ENCODE results near the gene HIVEP3.
A peak's percentile ranks its signal among the peaks of the same experiment; 100 is the strongest.

Gene HIVEP3

GRCh38 chr1:41583658-41584547 is 334.8 kb downstream of the HIVEP3 start:
- no peak for DNase-seq (ENCODE audit: low read depth in 3 of 3)

GRCh38 chr1:41582851-41583657 is 335.7 kb downstream of the HIVEP3 start:
- DNase-seq (ENCODE audit: low read depth in 3 of 3): no peak

DNA sequence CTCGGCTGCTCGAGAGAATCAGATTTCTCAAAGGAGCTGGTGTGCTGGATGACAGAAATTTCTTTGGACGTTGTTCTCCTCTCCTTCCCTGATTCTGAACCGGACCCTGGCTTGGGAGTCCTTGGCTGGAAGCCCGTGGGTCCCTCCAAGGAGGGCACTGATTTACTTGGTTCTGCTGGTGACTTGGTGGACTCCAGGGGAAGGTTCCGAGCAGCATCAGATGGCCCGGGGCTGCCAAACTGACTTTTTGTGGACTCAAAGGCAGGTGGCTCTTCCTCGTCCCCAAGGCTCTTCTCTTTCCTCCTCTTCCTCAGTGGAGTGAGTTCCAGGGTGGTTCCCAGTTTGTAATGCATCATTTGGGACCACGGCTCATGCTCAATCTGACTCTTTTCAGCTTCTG is 336.4 kb downstream of the HIVEP3 start:
- DNase-seq (ENCODE audit: low read depth in 3 of 3): no peak

- DNase-seq (ENCODE audit: low read depth in 3 of 3): no peak
Measured at GRCh38 chr1:41582004-41582325, 336.8 kb downstream of the HIVEP3 start.

DNA sequence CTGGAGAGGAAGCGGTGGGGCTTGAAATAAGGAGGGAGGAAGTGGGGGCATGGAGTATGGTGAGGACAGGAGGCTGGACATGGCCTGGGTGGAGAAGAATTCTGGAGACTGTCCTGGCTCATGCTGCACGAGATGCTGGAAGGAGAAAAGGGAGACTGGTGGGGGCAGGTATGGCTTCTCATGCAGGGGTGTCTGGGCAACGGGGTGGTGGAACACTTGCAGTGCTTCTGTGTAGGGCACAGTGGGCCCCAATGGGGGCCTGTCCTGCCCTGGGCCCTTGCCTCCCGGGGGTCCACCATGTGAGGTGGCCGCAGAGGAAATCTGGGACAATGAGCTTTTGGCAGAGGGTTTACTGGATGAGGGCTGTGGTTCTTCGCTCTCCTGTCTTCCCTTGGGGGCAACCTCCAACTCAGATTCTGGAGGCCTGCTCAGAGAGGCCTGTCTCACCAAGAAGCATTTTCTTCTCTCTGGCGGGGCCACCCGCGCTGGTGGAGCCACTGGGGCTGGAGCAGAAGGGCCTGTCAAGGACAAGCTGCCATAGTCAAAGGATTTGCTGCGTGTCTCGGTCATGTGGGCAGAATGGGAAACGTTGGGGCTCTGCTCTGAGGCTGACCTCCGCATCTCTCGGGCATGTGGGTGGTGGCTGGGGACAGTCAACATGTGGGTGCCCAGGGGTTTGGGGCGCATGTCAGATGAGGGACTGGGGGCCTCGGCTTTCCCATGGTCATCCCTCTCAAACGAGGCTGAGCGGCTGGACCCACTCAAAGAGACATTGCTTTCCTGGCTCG is 337.3 kb downstream of the HIVEP3 start:
- DNase-seq (ENCODE audit: low read depth in 3 of 3): no peak

DNA sequence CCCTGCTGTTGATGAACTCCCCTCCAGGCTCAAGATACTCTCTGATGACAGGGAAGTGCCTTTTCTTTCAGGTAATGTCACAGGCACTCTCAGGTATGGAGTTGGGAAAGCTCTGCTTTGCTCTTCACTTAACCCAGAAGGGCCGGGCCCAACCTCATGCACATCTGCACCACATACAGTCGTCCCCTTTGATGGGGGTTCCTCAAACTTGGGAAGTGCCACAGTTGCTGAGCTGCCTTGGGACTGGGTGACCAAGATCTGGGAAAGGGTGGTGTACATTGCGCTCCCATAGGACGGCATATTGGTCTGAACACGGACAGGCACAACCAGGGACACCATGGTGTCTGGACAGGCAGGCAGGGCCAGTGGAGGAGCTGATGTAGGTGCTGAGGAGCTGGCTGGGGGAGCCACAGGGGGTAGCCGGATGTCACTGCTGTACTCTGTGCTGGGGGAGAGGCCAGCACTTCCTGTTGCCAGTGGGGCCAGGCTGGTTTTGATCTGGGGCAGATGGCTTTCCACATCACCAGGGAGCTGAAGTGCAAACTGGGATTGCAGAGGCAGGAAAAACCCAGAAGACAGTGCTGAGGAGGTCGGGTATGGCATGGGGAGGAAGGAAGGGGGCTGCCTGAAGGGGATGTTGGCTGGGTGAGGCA is 338.1 kb downstream of the HIVEP3 start:
- no peak for DNase-seq (ENCODE audit: low read depth in 3 of 3)

DNA sequence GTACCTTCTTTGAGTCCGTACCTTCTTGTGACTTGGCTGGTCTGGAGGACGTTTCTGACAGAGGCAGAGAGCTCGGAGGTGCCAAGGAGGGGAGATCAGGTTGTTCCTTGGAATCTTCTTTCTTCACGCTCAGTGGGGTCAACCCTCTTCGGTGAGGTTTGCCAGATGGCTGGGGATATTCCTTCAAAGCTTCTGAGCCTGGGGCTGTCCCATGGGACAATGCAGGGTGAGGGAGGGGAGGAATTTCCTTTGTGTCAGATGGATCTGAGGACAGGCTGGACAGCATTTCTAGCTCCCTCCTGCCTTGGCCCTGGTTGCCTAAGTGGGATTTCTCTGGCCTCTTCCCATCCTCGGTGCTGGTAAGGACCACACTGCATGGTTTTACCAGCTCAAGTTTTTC is 338.7 kb downstream of the HIVEP3 start:
- no peak for DNase-seq (ENCODE audit: low read depth in 3 of 3)

- no peak for DNase-seq (ENCODE audit: low read depth in 3 of 3)
Measured at GRCh38 chr1:41578712-41579335, 339.9 kb downstream of the HIVEP3 start.

GRCh38 chr1:41576620-41577019 is 342.1 kb downstream of the HIVEP3 start:
- no peak for DNase-seq (ENCODE audit: low read depth in 3 of 3)

DNA sequence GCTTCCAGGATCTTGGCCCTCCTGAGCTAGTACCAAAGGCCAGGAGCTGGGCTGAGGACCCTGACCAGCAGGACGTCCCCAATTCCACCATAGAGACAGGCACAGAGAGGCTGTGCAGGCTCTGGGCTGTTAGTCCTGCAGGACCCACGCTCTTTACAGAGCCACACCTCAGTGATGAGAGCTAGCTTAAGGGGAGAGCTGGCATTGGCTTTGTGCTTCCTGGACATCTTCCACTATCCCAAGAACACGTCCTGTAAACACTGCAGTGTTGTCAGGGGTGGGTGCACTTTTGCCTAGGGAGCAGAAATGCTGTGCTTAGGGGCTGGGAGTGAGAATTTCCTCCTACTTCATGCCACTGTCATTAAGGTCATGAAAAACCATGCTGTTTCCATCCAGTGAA is 342.5 kb downstream of the HIVEP3 start:
- DNase-seq (ENCODE audit: low read depth in 3 of 3): no peak

DNA sequence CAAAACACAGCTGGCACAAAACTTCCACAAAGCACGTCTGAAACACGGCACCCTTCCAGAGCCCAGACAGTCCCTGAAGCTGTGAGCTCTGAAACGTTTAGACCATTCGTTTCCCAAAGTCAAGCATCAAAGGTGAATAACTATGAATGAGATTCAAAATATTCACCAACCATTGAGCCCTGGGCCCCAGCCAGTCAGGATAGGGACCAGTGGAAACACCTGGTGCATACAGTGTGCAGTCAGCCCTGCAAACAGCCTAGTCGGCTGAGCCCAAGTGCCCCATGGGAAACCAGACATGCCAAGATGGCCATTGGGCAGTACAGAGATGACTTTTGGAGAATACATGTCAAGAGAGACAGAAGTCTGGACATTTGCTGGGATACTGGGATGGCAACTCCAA is 343.9 kb downstream of the HIVEP3 start:
- no peak for DNase-seq (ENCODE audit: low read depth in 3 of 3)

- DNase-seq (ENCODE audit: low read depth in 3 of 3): peak; percentile 57 to 82 (median 66)
Measured at GRCh38 chr1:41573785-41574713, 344.7 kb downstream of the HIVEP3 start.

- no peak for DNase-seq (ENCODE audit: low read depth in 3 of 3)
Measured at GRCh38 chr1:41573194-41573593, 345.5 kb downstream of the HIVEP3 start.

DNA sequence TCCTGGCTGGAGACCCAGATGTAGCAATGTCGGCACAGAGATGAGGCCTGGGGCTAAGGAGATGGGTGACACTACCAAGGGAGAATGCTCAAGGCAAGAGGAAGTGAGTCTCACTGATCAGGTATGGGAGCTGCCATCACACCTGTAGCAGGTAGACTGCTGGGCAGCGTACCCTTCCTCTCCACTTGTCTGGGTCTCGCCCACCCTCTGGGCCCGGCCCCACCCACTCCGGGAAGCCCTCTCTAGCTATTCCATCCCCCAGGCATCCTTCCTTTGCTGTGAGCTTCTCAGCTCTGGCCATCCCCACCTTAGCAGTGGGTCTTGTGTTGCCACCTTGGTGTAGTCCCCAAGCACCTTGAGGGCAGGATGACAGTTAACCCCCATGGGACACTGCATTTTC is 346.5 kb downstream of the HIVEP3 start:
- DNase-seq (ENCODE audit: low read depth in 3 of 3): no peak

DNA sequence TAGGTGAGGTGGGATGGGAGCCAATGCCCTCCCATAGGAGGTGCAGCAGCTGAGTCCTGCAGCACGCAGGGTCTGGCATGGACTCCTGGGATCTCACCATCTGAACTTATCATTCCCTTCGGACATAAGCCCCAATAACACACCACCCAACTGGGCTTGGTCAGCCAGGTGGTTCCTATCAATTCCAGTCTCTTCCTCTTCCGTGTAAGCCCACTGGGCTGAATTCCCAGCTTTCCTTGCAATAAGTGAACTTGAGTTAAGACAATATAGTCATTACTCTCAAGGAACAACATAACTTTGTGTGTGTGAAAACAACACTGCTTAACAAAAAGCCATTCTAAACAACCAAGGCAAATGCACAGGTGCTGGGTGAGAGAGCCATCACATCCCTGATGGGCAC is 347.7 kb downstream of the HIVEP3 start:
- no peak for DNase-seq (ENCODE audit: low read depth in 3 of 3)

GRCh38 chr1:41568204-41568603 is 350.5 kb downstream of the HIVEP3 start:
- no peak for DNase-seq (ENCODE audit: low read depth in 3 of 3)

- no peak for DNase-seq (ENCODE audit: low read depth in 3 of 3)
Measured at GRCh38 chr1:41566969-41567368, 351.8 kb downstream of the HIVEP3 start.

DNA sequence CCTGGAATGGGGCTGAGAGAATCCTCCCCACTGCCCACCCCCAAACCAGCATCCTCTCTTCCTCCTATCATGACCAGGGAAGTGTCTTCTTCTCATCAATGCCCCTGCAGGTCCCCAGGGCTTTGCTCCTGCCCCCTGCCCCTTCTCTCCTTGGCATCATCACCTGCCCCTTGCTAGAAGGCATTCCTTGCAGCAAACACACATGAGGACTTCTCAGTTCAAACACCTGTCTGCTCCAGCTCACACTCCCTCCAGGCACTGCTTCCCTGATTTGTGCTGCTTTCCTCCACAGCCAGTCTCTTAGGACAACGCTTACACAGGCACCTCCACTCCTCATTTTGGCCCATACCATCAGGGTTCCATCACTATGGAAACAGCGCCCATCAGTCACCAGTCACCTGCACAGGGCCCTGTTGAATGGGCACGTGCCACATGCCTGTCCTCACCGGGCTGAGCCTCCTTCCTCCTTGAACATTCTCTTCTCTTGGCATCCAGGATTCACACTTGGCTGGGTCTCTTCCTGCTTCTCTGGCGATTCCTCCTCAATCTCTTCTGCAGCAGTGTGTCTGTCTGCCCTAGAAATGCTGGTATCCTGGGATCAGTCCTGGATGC is 352.3 kb downstream of the HIVEP3 start:
- DNase-seq (ENCODE audit: low read depth in 3 of 3): no peak

GRCh38 chr1:41564741-41565475 is 353.8 kb downstream of the HIVEP3 start:
- no peak for DNase-seq (ENCODE audit: low read depth in 3 of 3)
